Muscle of leg (tissue), 11 donors: ENCODE results near the gene ATP13A5. TPM values are rescaled to one million over a fixed set of nuclear protein-coding genes. Genes with fewer than 3 reads are reported as not detected.

Experiments used
- DNase-seq: peaks from one replicate; pipeline ENCODE4 v3.0.0; 2013
- H3K27ac ChIP-seq: one replicate; pipeline ENCODE4 v1.5.1; 2013; ENCODE audit warnings: mild to moderate bottlenecking, low read length, control low read depth
- H3K27me3 ChIP-seq: one replicate; pipeline ENCODE4 v1.6.1; 2013; ENCODE audit warnings: low read length; ENCODE audit not compliant: control insufficient read depth, insufficient read depth
- H3K36me3 ChIP-seq: one replicate; pipeline ENCODE4 v1.6.1; 2013; ENCODE audit warnings: low read length; ENCODE audit not compliant: control insufficient read depth, insufficient read depth
- H3K4me1 ChIP-seq: one replicate; pipeline ENCODE4 v1.6.1; 2013; ENCODE audit warnings: low read length; ENCODE audit not compliant: control insufficient read depth, insufficient read depth
- H3K4me3 ChIP-seq: one replicate; pipeline ENCODE4 v1.5.1; 2013; ENCODE audit warnings: low read length, control low read depth
- H3K9me3 ChIP-seq: replicated peaks from 2 replicates; pipeline ENCODE4 v1.6.1; 2013; ENCODE audit warnings: low read depth, low read length; ENCODE audit not compliant: control insufficient read depth
- WGBS: methylation state at CpG from one replicate; pipeline ENCODE4 v1.1.5; 2013; ENCODE audit warnings: missing lambda C conversion rate; ENCODE audit not compliant: insufficient coverage; 5-methylcytosine and 5-hydroxymethylcytosine counted together
- polyA plus RNA-seq, 8 donors: library from polyadenylated mRNA; unstranded; fragments of 120-200 nt; gene quantifications; one replicate each; pipeline versions ENCODE4 v1.2.1 to v1.2.3, GENCODE V29; 2013; ENCODE audit warnings: inconsistent platforms in 1 of 8, low replicate concordance in 1 of 8; ENCODE audit not compliant: insufficient read length in 8 of 8, insufficient read depth in 1 of 8
- total RNA-seq: library from RNA; stranded (reverse); fragments of 120-200 nt; gene quantifications from one replicate; pipeline ENCODE4 v1.2.4, GENCODE V29; 2013

ATP13A5 gene
- total and polyA plus RNA-seq, 9 donors = 0.09 to 1.3 (median 0.44) TPM

DNA sequence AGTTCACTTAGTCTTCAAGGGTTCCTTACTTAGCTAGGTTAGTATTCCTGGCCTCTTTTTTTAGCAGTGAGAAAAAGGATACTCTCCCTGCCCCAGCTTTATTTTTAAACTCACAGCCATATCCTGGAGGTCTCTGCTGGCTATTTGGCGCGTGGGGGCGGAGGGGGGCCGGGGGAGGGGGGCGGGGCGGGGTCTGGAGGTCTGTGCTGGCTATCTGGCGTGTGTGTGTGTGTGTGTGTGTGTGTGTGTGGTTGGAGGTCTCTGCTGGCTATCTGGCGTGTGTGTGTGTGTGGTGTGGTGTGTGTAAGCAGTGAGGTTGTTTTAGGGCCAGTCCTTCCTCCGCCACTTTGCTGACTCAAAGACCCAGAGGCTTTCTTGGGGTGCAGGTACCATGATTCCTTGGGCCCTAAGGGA lies 138.1 kb downstream of the ATP13A5 start:
- 0% methylated on average over 2 of the region's 9 CpGs for WGBS
- Histone ChIP-seq H3K4me1 (peaks cover 8% of the 10 kb centered on the region), H3K4me3 (peak overlapping the region; percentile 51), H3K27me3 (peaks cover 6% of the 10 kb centered on the region), H3K36me3 (no peaks in the 10 kb centered on the region), H3K27ac (peak overlapping the region; percentile 82), H3K9me3 (no peaks in the 10 kb centered on the region)
- peak; percentile 65 for DNase-seq

DNA sequence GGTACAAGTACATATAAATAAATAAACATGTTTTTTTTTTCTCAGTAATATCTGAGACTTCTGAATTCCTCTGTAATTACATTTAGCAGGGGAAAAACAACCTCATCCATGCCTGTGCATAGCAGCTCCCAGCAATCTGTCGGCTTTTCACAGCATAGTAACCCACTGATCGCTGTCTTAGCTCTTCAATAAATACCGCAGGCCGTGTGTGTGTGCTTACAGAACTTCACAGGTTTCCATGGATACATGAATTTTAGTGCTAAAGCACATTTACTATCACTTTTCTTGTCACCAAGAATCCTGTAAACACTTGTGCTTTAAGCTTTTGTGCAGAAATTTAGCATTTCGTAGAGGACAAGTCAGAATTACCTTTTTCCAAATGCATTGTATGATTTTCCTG lies 141.5 kb downstream of the ATP13A5 start:
- H3K27ac ChIP-seq = no peak overlapping the region
- 23% methylated on average over 3 of the region's 5 CpGs for WGBS
- DNase-seq = peak; percentile 16

DNA sequence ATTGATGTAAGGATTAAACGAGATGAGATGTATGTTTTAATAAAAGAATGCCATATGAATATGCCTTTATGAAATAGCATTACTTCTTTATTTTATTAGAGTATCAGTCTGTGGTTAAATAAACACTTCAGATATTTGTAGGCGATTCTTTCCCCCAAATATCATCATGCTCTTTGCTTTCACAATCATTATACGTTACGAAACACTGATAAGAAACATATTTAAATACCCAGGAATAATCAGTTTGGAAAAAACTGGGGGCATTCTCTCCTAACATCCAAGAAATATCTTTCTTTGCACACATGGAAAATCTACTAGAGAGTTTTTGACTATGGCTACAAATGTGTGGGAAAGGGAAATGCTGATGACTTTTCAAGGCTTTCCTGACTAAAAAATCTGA lies 142.0 kb downstream of the ATP13A5 start:
- no peaks in the 10 kb centered on the region for H3K9me3 ChIP-seq
- WGBS = no CpG with 5 or more reads among the region's 4 CpGs
- no peak overlapping the region for H3K27ac ChIP-seq
- no peaks in the 10 kb centered on the region for H3K36me3 ChIP-seq
- peaks cover 4% of the 10 kb centered on the region for H3K4me1 ChIP-seq
- H3K27me3 ChIP-seq = peaks cover 2% of the 10 kb centered on the region
- H3K4me3 ChIP-seq = no peak overlapping the region
- DNase-seq = peak; percentile 48

More for the DNA sequence above, 141.5 kb downstream of the ATP13A5 start:
- peaks cover 5% of the 10 kb centered on the region for H3K4me1 ChIP-seq
- H3K36me3 ChIP-seq = no peaks in the 10 kb centered on the region
- H3K9me3 ChIP-seq = no peaks in the 10 kb centered on the region
- no peak overlapping the region for H3K4me3 ChIP-seq
- peaks cover 4% of the 10 kb centered on the region for H3K27me3 ChIP-seq

DNA sequence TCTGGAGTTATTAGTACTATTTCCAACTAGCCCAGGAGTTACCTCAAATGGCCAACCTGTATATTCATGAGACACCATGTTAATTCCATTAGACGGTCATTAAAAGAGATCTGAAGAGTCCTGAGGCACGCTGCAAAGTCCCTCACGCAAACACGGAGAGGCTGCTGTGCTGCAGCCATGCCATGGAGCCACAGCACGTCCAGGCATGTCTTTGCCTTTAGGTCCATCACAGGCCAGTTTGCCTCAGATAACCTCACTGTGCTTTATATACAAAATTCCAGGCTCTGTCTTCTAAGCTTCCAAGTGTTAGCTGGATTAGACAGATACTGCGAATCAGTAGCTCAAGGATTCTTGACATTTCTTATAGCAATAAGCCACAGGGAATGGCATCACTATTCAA lies 147.4 kb downstream of the ATP13A5 start:
- no peak overlapping the region for H3K27ac ChIP-seq
- 78% methylated on average over 5 of the region's 6 CpGs for WGBS
- no peaks in the 10 kb centered on the region for H3K36me3 ChIP-seq
- H3K4me1 ChIP-seq = no peaks in the 10 kb centered on the region
- H3K4me3 ChIP-seq = no peak overlapping the region
- H3K9me3 ChIP-seq = no peaks in the 10 kb centered on the region
- DNase-seq = no peak
- no peaks in the 10 kb centered on the region for H3K27me3 ChIP-seq

DNA sequence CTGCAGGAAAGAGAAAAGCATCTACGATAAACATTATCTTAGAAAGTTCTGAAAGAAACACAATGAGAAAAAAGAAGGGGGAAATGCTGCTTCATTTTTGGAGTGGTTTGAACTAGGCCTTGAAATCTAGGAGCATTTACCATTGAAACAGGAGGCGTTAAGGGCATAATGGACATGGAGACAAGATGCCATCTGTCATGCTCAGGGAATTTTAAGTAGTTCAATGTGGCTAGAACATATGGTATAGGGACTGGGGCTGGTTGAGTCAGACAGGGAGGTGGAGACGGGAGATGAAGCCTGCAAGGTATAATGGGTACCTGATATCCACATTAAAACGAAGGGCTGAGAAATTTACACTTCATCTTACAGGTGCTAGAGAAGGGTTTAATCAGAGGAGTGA lies 147.9 kb downstream of the ATP13A5 start:
- H3K4me3 ChIP-seq = no peak overlapping the region
- no peaks in the 10 kb centered on the region for H3K4me1 ChIP-seq
- no peaks in the 10 kb centered on the region for H3K9me3 ChIP-seq
- 58% methylated on average over 3 of the region's 4 CpGs for WGBS
- no peak for DNase-seq
- H3K27ac ChIP-seq = no peak overlapping the region
- H3K27me3 ChIP-seq = no peaks in the 10 kb centered on the region
- no peaks in the 10 kb centered on the region for H3K36me3 ChIP-seq

DNA sequence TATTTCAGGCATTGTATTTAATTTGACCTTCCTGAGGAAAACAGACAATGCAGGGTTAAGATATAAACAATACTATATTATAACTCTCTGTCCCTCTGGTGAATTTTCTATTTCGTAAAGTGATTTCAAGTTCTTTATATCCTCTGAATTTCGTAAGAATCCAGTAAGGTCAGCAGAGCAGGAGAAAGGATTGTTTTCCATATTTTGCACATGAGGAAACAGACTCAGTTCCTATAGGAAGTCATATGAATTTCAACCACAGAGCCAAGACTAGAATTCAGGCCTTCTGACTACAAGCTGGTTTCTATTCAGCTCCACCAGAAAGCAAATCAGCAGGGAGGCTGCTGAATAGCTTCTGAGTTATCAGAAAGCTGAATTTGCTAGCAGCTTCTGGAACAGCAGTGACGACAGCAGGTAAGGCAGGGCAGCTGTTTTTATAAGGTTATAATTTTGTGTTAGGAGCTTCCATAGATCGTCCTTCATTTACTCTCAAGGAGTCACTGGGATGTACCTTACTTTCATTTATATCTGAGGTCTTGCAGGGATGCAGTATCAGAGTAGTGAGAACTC lies 148.6 kb downstream of the ATP13A5 start:
- no peak overlapping the region for H3K4me3 ChIP-seq
- H3K36me3 ChIP-seq = no peaks in the 10 kb centered on the region
- no peak overlapping the region for H3K27ac ChIP-seq
- H3K4me1 ChIP-seq = no peaks in the 10 kb centered on the region
- H3K9me3 ChIP-seq = no peaks in the 10 kb centered on the region
- WGBS = no CpG with 5 or more reads among the region's 4 CpGs
- no peak for DNase-seq
- H3K27me3 ChIP-seq = no peaks in the 10 kb centered on the region

DNA sequence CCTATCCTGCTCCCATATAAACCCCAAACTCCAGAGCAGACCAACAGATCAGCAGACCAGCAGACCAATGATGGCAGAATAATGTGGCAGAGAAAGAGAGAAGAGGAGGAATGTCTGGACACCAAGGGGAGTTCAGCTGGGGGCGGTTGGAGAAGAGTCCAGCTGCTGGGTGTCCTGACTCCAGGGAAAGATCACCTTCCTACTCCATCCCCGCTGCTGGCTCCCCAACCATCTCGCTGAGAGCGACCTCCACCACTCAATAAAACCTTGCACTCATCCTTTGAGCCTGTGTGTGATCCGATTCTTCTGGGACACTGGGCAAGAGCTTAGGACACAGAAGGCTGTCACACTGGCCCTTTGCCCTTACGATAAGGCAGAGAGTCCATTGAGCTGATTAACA lies 150.3 kb downstream of the ATP13A5 start:
- 76% methylated on average over 5 of the region's 6 CpGs for WGBS
- Histone ChIP-seq H3K36me3 (no peaks in the 10 kb centered on the region), H3K9me3 (no peaks in the 10 kb centered on the region), H3K4me3 (no peak overlapping the region), H3K27ac (no peak overlapping the region), H3K4me1 (no peaks in the 10 kb centered on the region), H3K27me3 (no peaks in the 10 kb centered on the region)
- DNase-seq = no peak

DNA sequence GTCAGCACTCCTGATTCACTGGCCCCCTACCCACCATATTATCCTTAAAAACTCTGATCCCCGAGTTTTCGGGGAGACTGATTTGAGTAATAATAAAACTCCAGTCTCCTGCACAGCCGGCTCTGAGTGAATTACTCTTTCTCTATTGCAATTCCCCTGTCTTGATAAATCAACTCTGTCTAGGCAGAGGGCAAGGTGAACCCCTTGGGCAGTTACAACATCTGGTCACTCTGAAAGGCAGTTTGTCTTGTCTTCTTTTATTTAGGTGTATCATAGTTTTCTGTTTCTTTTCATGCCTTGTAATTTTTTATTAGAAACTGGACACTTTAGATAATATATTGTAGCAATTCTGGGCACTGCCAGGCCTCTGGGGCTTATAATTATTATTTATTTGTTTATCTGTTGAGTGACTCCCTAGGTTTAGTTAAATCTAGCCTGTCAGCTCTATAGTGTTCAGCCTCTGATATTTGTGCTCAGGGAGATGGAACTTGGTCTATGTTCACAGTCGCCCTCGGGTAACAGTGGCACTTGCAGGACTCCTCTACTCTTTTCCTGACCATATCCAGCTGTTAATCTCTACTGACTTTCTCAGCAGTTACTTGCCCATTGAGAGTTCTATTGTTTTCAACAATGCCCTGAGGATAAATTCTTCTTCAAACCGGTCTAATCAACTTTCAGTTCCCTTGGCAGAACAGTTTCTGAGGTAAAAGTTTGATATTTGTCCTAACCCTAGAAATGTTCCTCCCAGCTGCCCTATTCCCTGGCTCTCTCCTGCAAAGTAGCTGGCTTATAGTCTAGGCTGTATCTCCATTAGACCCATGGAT lies 153.0 kb downstream of the ATP13A5 start:
- no peak overlapping the region for H3K27ac ChIP-seq
- 80% methylated on average over 2 of the region's 6 CpGs for WGBS
- DNase-seq = no peak
- no peaks in the 10 kb centered on the region for H3K27me3 ChIP-seq
- H3K4me3 ChIP-seq = no peak overlapping the region
- no peaks in the 10 kb centered on the region for H3K9me3 ChIP-seq
- H3K4me1 ChIP-seq = no peaks in the 10 kb centered on the region
- H3K36me3 ChIP-seq = no peaks in the 10 kb centered on the region

Other genes with a start within 250 kb of the ATP13A5 start
- gene PLAAT1, start 137.5 kb downstream of the ATP13A5 start, total RNA-seq = 24.3 TPM
- 10 to 100 TPM; 11.5 to 26.3 (median 20.0) TPM for gene PLAAT1, start 137.5 kb downstream of the ATP13A5 start, polyA plus RNA-seq
- 0.62 TPM for gene ATP13A4, start 176.1 kb upstream of the ATP13A5 start, total RNA-seq
- gene ATP13A4, start 176.1 kb upstream of the ATP13A5 start, polyA plus RNA-seq = 1 to 10 TPM in 2 of 8 donors, under 1 TPM in 6; 0.33 to 4.8 (median 0.75) TPM
- 61.5 TPM for gene OPA1, start 214.5 kb upstream of the ATP13A5 start, total RNA-seq
- 10 to 100 TPM; 30.5 to 42.4 (median 37.5) TPM for gene OPA1, start 214.5 kb upstream of the ATP13A5 start, polyA plus RNA-seq